Peyer's patch (tissue), 4 donors: ENCODE measurements around the gene LSM4.

Source experiments
- POLR2A ChIP-seq, 2 donors: fragments of 450-650 bp; IDR thresholded peaks; one replicate each; pipeline ENCODE4 v1.5.1; 2017; ENCODE audit warnings: antibody characterized with exemption in 2 of 2, mild to moderate bottlenecking in 2 of 2, moderate library complexity in 2 of 2
- TF ChIP-seq, protein P1 (sequence below), 6 experiments: fragments of 450-650 bp in 4 of 6; fragments of 200-600 bp in 2 of 6; sonication (generic) in 1 of 6; IDR thresholded peaks; one replicate each; pipeline ENCODE4 v1.5.1; 2017 to 2019; ENCODE audit warnings: antibody characterized with exemption in 6 of 6, mild to moderate bottlenecking in 3 of 6, moderate library complexity in 1 of 6

- TF ChIP-seq, protein P1, sequence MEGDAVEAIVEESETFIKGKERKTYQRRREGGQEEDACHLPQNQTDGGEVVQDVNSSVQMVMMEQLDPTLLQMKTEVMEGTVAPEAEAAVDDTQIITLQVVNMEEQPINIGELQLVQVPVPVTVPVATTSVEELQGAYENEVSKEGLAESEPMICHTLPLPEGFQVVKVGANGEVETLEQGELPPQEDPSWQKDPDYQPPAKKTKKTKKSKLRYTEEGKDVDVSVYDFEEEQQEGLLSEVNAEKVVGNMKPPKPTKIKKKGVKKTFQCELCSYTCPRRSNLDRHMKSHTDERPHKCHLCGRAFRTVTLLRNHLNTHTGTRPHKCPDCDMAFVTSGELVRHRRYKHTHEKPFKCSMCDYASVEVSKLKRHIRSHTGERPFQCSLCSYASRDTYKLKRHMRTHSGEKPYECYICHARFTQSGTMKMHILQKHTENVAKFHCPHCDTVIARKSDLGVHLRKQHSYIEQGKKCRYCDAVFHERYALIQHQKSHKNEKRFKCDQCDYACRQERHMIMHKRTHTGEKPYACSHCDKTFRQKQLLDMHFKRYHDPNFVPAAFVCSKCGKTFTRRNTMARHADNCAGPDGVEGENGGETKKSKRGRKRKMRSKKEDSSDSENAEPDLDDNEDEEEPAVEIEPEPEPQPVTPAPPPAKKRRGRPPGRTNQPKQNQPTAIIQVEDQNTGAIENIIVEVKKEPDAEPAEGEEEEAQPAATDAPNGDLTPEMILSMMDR (IDR thresholded peaks at IDR 0.05): no peak
- no peak for TF ChIP-seq POLR2A (IDR thresholded peaks at IDR 0.05)
Measured at GRCh38 chr19:18262144-18262543, 60.7 kb downstream of the LSM4 start.
